ENCODE measurements around the gene MAN2A2. TPM values are rescaled to one million over a fixed set of nuclear protein-coding genes. Genes with fewer than 3 reads are reported as not detected.

MAN2A2 gene
- total and polyA plus RNA-seq, 9 of the 15 experiments (the other 6 are each of a cell fraction or from before 2014, with no cell fraction given), result 7.3 to 151 (median 43.4) TPM

DNA sequence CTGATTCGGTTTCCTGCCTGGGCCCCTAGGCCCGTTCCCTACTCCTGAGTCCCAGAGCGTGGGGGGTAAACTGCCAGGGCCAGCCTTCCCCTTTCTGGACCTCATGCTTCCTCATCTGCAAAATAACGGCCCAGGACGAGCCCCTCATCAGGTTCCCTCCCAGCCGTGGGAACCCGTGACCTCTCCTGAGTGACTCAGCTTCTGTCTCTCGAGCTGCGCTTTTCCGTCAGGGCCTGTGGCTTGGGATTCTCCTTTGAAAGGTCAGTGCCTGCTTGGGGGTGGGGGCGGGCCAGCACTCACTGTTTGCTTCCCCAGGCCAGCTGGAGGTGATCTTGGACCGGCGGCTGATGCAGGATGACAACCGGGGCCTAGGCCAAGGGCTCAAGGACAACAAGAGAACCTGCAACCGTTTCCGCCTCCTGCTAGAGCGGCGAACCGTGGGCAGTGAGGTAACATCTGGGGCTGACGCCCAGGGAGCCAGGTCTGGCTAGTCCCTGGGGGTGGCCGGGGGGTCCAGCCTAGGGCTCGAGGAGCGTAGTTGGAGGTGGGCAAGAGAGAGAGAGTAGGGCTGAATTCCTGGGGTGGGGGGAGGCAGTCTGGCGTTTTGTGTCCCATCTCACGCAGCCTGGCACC lies 12.8 kb downstream of the MAN2A2 start (continued):
- no peak for TF ChIP-seq MTA3 (IDR thresholded peaks at IDR 0.05; ENCODE audit: borderline replicate concordance)
- no peak for TF ChIP-seq ZNF407 (IDR thresholded peaks at IDR 0.05; ENCODE audit: low read depth)
- no peak for TF ChIP-seq ZNF41 (CRISPR knock-in tag; conservative IDR thresholded peaks at IDR 0.05)
- TF ChIP-seq ZFP36 (IDR thresholded peaks at IDR 0.05; ENCODE audit: low read depth, low read length, partially characterized antibody), result peak; percentile 12
- TF ChIP-seq HMGXB4 (CRISPR knock-in tag; IDR thresholded peaks at IDR 0.05), result no peak
- no peak for TF ChIP-seq SRF (CRISPR knock-in tag; IDR thresholded peaks at IDR 0.05)
- no peak for TF ChIP-seq ZBTB12 (CRISPR knock-in tag; IDR thresholded peaks at IDR 0.05)
- no peak for TF ChIP-seq HNRNPUL1 (IDR thresholded peaks at IDR 0.05; ENCODE audit: low read length)
- TF ChIP-seq ZNF197 (CRISPR knock-in tag; IDR thresholded peaks at IDR 0.05; ENCODE audit: low read depth), result no peak; the same call in 1 of the 2 replicates
- TF ChIP-seq ZNF224 (CRISPR knock-in tag; IDR thresholded peaks at IDR 0.05), result no peak
- TF ChIP-seq KLF1 (tag; IDR thresholded peaks at IDR 0.05), result no peak
- TF ChIP-seq, protein P1, sequence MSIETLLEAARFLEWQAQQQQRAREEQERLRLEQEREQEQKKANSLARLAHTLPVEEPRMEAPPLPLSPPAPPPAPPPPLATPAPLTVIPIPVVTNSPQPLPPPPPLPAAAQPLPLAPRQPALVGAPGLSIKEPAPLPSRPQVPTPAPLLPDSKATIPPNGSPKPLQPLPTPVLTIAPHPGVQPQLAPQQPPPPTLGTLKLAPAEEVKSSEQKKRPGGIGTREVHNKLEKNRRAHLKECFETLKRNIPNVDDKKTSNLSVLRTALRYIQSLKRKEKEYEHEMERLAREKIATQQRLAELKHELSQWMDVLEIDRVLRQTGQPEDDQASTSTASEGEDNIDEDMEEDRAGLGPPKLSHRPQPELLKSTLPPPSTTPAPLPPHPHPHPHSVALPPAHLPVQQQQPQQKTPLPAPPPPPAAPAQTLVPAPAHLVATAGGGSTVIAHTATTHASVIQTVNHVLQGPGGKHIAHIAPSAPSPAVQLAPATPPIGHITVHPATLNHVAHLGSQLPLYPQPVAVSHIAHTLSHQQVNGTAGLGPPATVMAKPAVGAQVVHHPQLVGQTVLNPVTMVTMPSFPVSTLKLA (conservative IDR thresholded peaks at IDR 0.05), result peak in 1 of 2 experiments; percentile 73; a peak in 3 of 4 replicates
- no peak; a peak in 2 of 4 replicates for TF ChIP-seq FOXK2 (conservative IDR thresholded peaks at IDR 0.05 in 1 of 2, IDR thresholded peaks at IDR 0.05 in 1 of 2; ENCODE audit: low read depth in 2 of 2)
- no peak for TF ChIP-seq RBBP5 (IDR thresholded peaks at IDR 0.05; ENCODE audit: borderline replicate concordance, insufficient read depth, low read length, poor library complexity, severe bottlenecking)
